Measurements from ENCODE around the gene SEMA3F. TPM values are rescaled to one million over a fixed set of nuclear protein-coding genes. Genes with fewer than 3 reads are reported as not detected.

The SEMA3F gene
- total and polyA plus RNA-seq, 8 donors, result 1.4 to 8.8 (median 4.9) TPM

DNA sequence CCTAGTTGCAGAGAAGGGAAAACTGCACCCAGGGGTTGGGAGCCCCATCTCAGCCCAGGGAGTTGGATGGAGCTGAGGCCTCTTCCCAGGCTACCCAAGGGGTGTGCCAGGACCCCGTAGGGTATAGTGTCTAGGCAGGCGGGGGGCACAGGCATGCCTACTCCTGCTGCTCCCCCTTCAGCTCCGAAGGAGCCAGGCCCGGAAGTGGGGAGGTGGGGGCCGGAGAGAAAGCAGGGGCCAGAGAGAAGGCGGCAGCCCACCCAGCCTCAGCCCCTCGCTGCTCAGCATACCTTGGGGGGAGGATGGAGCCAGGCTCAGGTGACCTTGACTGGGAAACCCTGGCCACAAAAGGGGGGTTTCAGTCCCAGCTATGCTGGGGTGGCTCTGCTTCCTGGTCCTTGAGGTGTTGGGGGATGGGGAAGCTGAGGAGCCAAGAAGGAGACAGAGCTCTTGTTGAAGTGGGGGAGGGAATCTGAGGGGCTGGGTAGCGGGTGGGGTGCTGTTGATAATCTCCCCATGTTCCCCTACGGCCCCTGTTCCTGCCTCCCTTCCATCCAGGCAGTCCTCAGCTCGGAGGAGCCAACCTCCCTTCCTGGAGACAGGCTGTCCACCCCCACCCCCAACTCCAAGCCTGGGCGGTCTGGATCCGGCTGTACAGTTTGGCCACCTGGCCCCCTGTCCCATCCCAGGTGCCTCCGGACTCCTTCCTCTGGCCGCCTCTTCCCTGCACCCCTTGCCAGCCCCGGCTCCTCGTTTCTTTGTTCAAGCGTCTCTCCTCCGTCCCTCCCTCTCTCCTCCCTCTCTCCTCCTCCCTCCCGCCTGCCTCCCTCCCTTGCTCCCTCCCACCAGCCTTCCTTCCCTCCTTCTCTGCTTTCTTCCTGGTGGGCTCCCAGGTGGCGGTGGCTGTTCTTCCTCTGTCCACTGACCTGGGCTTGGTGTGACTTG, 1.7 kb downstream of the SEMA3F start:
- TF ChIP-seq, protein P1, sequence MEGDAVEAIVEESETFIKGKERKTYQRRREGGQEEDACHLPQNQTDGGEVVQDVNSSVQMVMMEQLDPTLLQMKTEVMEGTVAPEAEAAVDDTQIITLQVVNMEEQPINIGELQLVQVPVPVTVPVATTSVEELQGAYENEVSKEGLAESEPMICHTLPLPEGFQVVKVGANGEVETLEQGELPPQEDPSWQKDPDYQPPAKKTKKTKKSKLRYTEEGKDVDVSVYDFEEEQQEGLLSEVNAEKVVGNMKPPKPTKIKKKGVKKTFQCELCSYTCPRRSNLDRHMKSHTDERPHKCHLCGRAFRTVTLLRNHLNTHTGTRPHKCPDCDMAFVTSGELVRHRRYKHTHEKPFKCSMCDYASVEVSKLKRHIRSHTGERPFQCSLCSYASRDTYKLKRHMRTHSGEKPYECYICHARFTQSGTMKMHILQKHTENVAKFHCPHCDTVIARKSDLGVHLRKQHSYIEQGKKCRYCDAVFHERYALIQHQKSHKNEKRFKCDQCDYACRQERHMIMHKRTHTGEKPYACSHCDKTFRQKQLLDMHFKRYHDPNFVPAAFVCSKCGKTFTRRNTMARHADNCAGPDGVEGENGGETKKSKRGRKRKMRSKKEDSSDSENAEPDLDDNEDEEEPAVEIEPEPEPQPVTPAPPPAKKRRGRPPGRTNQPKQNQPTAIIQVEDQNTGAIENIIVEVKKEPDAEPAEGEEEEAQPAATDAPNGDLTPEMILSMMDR (IDR thresholded peaks at IDR 0.05), result no peak
- Histone ChIP-seq H3K27me3 (no peaks in the 10 kb centered on the region), H3K4me3 (peak overlapping the region in 1 of 4 donors; percentile 57), H3K4me1 (peaks cover 0 to 3% (median 0%) of the 10 kb centered on the region in 3 donors), H3K9me3 (no peaks in the 10 kb centered on the region), H3K36me3 (no peaks in the 10 kb centered on the region), H3K27ac (no peak overlapping the region)
- no peak for FAIRE-seq
- WGBS, 2 donors, result 78 to 80% methylated on average over 20 of the region's 20 CpGs
- ATAC-seq, result no peak
- DNase-seq, result no peak
- intact Hi-C loops (cut with DNase I), result no loop called here

DNA sequence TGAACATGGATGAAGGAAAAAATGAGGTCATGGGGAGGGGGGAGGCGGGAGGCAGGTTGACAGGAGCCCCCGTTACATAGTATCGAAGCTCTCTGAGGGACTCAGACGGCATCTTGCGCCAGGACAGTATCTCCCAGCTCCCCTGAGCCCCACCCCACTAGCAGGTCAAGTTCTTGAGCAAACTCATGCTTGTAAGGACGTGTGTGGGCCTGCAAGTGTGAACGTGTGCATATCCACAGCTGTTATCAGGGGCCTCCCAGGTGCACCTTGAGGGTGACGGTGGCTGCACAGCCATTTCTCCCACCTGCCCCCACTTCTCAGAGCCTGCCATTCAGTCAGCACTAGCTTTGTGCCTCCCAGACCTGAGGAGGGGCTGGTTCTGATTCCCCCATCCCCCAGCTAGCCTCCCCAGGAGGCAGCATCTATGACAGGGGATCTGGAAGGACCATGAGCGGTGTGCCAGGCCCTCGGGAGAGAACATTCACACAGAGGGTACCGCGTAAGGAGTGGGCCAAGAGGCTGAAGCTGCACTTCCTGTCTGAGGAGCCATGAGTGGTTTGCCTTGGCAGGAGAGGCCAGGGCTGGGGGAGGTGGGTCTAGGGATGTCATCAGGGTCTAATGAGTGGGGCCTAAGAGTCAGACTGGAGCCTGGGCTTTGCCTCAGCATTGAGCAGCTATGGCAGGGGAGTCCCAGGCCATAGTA, 2.9 kb downstream of the SEMA3F start:
- Histone ChIP-seq H3K9me3 (no peaks in the 10 kb centered on the region), H3K36me3 (no peaks in the 10 kb centered on the region), H3K4me1 (peaks cover 0 to 3% (median 0%) of the 10 kb centered on the region in 3 donors), H3K27ac (no peak overlapping the region), H3K27me3 (no peaks in the 10 kb centered on the region), H3K4me3 (no peak overlapping the region)
- no peak for DNase-seq
- no peak for FAIRE-seq
- intact Hi-C loops (cut with DNase I), result no loop called here
- ATAC-seq, result no peak
- 78 to 83% methylated on average over 12 of the region's 12 CpGs for WGBS, 2 donors
- TF ChIP-seq, protein P1 (IDR thresholded peaks at IDR 0.05), result no peak

DNA sequence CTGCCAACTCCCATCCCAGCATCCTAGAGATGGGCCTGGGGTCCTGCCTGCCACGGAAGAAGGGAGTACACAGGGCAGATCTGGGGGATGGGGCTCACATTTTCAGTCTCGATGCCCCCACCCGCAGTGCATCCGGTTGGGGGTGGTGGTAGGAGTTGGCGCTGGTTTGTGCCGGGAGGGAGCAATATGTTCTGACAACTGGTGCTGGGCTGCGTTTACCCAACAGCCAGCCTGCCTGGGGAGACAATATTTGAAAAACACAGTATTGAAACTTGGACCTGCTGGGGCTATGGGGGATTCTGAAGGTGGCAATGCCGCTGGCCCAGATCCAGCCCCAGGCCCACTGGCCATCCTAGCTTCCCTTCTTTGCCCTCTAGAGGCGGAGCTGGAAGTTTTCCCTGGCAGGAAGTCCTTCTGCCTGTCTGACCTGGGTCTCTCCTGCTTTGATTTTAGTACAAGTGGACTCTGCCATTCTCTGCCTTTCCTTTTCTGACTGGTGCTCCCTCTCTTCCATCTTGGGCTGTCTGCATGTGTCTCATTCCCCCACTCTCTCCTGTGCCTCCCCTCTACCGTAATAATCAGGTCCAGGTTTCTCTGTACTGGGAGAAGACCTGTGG, 3.5 kb downstream of the SEMA3F start:
- Histone ChIP-seq H3K9me3 (no peaks in the 10 kb centered on the region), H3K27me3 (no peaks in the 10 kb centered on the region), H3K27ac (no peak overlapping the region), H3K36me3 (no peaks in the 10 kb centered on the region), H3K4me3 (no peak overlapping the region), H3K4me1 (peaks cover 0 to 3% (median 0%) of the 10 kb centered on the region in 3 donors)
- FAIRE-seq (no peak), DNase-seq (no peak), ATAC-seq (no peak)
- intact Hi-C loops (cut with DNase I), result no loop called here
- 73 to 79% methylated on average over 10 of the region's 10 CpGs for WGBS, 2 donors
- TF ChIP-seq, protein P1 (IDR thresholded peaks at IDR 0.05), result no peak

DNA sequence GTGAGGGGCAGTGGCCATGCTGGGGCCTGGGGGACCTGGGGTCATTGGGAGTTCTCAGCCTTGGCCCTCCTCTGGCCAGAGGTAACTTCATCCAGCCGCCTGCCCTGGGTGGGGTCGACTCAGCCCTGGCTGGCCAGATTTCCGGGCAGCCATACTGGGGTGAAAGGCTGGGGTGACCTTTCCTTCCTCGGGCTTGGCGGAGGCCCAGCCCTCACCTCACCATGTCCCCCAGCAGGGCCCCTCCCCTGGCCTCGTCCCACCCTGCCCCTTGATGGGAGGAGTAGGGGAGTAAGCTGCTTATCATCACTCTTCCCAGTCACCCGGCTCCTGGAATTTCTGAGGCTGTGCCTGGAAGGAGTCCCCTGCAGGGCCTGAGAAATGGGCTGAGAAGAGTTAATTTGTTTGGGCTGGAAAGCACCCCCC, 5.4 kb downstream of the SEMA3F start:
- peaks cover 0 to 7% (median 0%) of the 10 kb centered on the region in 3 donors for H3K4me1 ChIP-seq
- DNase-seq (peak in 1 of 6 donors; percentile 60), ATAC-seq (no peak), FAIRE-seq (no peak)
- TF ChIP-seq, protein P1 (IDR thresholded peaks at IDR 0.05), result no peak
- H3K27ac ChIP-seq, result no peak overlapping the region
- no peaks in the 10 kb centered on the region for H3K27me3 ChIP-seq
- H3K9me3 ChIP-seq, result no peaks in the 10 kb centered on the region
- H3K4me3 ChIP-seq, result no peak overlapping the region
- WGBS, 2 donors, result 73 to 74% methylated on average over 7 of the region's 7 CpGs
- H3K36me3 ChIP-seq, result no peaks in the 10 kb centered on the region
- intact Hi-C loops (cut with DNase I), result no loop called here
